H9 (cell line): ENCODE measurements around the gene GXYLT1. TPM values are rescaled to one million over a fixed set of nuclear protein-coding genes. Genes with fewer than 3 reads are reported as not detected.

Experiments used
- DNase-seq: peaks from one replicate; pipeline ENCODE4 v3.0.0-alpha.2; 2017
- H2AFZ ChIP-seq: one replicate; pipeline ENCODE4 v1.6.1; 2013; ENCODE audit warnings: mild to moderate bottlenecking, low read length, control low read depth, moderate library complexity
- H2AK5ac ChIP-seq: 2 replicates; pipeline ENCODE4 v1.6.1; 2013; ENCODE audit warnings: low read length, control low read depth, mixed read lengths; ENCODE audit not compliant: insufficient read length
- H2BK120ac ChIP-seq: one replicate; pipeline ENCODE4 v1.6.1; 2013; ENCODE audit warnings: low read depth, mild to moderate bottlenecking, low read length, control low read depth, inconsistent platforms; ENCODE audit not compliant: poor library complexity, severe bottlenecking
- H2BK12ac ChIP-seq: 2 replicates; pipeline ENCODE4 v1.6.1; 2013; ENCODE audit warnings: low read length, control low read depth, mixed read lengths, low read depth; ENCODE audit not compliant: insufficient read length
- H2BK15ac ChIP-seq: 2 replicates; pipeline ENCODE4 v1.6.1; 2013; ENCODE audit warnings: low read depth, low read length, control low read depth
- H2BK20ac ChIP-seq: one replicate; pipeline ENCODE4 v1.6.1; 2013; ENCODE audit warnings: low read depth, mild to moderate bottlenecking, low read length, control low read depth, inconsistent platforms; ENCODE audit not compliant: poor library complexity, severe bottlenecking
- H2BK5ac ChIP-seq: 2 replicates; pipeline ENCODE4 v1.6.1; 2013; ENCODE audit warnings: low read length, control low read depth, mixed read lengths; ENCODE audit not compliant: insufficient read length
- H3K14ac ChIP-seq: 2 replicates; pipeline ENCODE4 v1.6.1; 2013; ENCODE audit warnings: low read length, control low read depth; ENCODE audit not compliant: insufficient read depth
- H3K18ac ChIP-seq: 2 replicates; pipeline ENCODE4 v1.6.1; 2013; ENCODE audit warnings: low read depth, mild to moderate bottlenecking, mixed read lengths, low read length, control low read depth; ENCODE audit not compliant: insufficient read length
- H3K23ac ChIP-seq: 2 replicates; pipeline ENCODE4 v1.6.1; 2013; ENCODE audit warnings: low read length, control low read depth, mixed read lengths, low read depth; ENCODE audit not compliant: insufficient read length
- H3K23me2 ChIP-seq: 2 replicates; pipeline ENCODE4 v1.6.1; 2013; ENCODE audit warnings: low read depth, mild to moderate bottlenecking, mixed read lengths, low read length, control low read depth; ENCODE audit not compliant: insufficient read length, poor library complexity, severe bottlenecking
- H3K27ac ChIP-seq: 2 replicates; pipeline ENCODE4 v1.5.1; 2013; ENCODE audit warnings: low read length, control low read depth, mixed read lengths, low read depth; ENCODE audit not compliant: insufficient read length
- H3K27me3 ChIP-seq: 2 replicates; pipeline ENCODE4 v1.6.1; 2013; ENCODE audit warnings: low read length, control low read depth, inconsistent platforms; ENCODE audit not compliant: insufficient read depth
- H3K4ac ChIP-seq: 2 replicates; pipeline ENCODE4 v1.6.1; 2013; ENCODE audit warnings: low read depth, mild to moderate bottlenecking, control low read depth, inconsistent platforms, low read length, moderate library complexity
- H3K4me1 ChIP-seq: 2 replicates; pipeline ENCODE4 v1.6.1; 2013; ENCODE audit warnings: low read length, control low read depth, inconsistent platforms; ENCODE audit not compliant: insufficient read depth
- H3K4me2 ChIP-seq: 2 replicates; pipeline ENCODE4 v1.6.1; 2013; ENCODE audit warnings: low read length, control low read depth, mixed read lengths; ENCODE audit not compliant: insufficient read length, insufficient read depth
- H3K56ac ChIP-seq: 2 replicates; pipeline ENCODE4 v1.6.1; 2013; ENCODE audit warnings: low read depth, mild to moderate bottlenecking, mixed read lengths, low read length, control low read depth; ENCODE audit not compliant: insufficient read length
- H3K79me1 ChIP-seq: 2 replicates; pipeline ENCODE4 v1.6.1; 2013; ENCODE audit warnings: low read depth, mild to moderate bottlenecking, moderate library complexity, low read length, control low read depth, inconsistent platforms; ENCODE audit not compliant: insufficient read depth, poor library complexity, severe bottlenecking
- H3K79me2 ChIP-seq: 2 replicates; pipeline ENCODE4 v1.6.1; 2013; ENCODE audit warnings: low read length, control low read depth, inconsistent platforms; ENCODE audit not compliant: insufficient read depth
- H3K9ac ChIP-seq: 2 replicates; pipeline ENCODE4 v1.6.1; 2013; ENCODE audit warnings: low read length, control low read depth, mixed read lengths; ENCODE audit not compliant: insufficient read length; ENCODE audit errors: extremely low read depth
- H3K9me3 ChIP-seq: one replicate; pipeline ENCODE4 v1.6.1; 2013; ENCODE audit warnings: low read depth, low read length, inconsistent platforms; ENCODE audit not compliant: control insufficient read depth
- H3T11ph ChIP-seq: one replicate; pipeline ENCODE4 v1.6.1; 2013; ENCODE audit warnings: mild to moderate bottlenecking, low read length, control low read depth, inconsistent platforms
- H4K20me1 ChIP-seq: one replicate; pipeline ENCODE4 v1.6.1; 2013; ENCODE audit not compliant: control insufficient read depth, insufficient read length, insufficient read depth
- H4K5ac ChIP-seq: 2 replicates; pipeline ENCODE4 v1.6.1; 2013; ENCODE audit warnings: low read depth, mild to moderate bottlenecking, mixed read lengths, low read length, control low read depth; ENCODE audit not compliant: insufficient read length
- H4K8ac ChIP-seq: replicated peaks from 2 replicates; pipeline ENCODE4 v1.6.1; 2013; ENCODE audit warnings: low read length, control low read depth, mixed read lengths, low read depth; ENCODE audit not compliant: insufficient read length
- H4K91ac ChIP-seq: 2 replicates; pipeline ENCODE4 v1.6.1; 2013; ENCODE audit warnings: low read depth, mild to moderate bottlenecking, moderate library complexity, mixed read lengths, low read length, control low read depth; ENCODE audit not compliant: insufficient read length
- H3K27ac Mint-ChIP-seq, 3 experiments: 2 replicates in 2 of 3; 3 replicates in 1 of 3; pipeline ENCODE4 v1.8.0; 2020 to 2021; ENCODE audit warnings: mixed read lengths in 3 of 3, mild to moderate bottlenecking in 1 of 3, moderate library complexity in 1 of 3
- H3K27me3 Mint-ChIP-seq: 2 replicates; pipeline ENCODE4 v1.8.0; 2021; ENCODE audit warnings: low read depth, mild to moderate bottlenecking, moderate library complexity, mixed read lengths
- H3K36me3 Mint-ChIP-seq, 3 experiments: 2 replicates in 2 of 3; 3 replicates in 1 of 3; pipeline ENCODE4 v1.8.0; 2020 to 2021; ENCODE audit warnings: low read depth in 3 of 3, mixed read lengths in 3 of 3; ENCODE audit not compliant: insufficient read depth in 1 of 3
- H3K4me1 Mint-ChIP-seq, 2 experiments: 2 replicates each; pipeline ENCODE4 v1.8.0; 2020; ENCODE audit warnings: mixed read lengths in 2 of 2
- H3K4me3 Mint-ChIP-seq, 2 experiments: 2 replicates in 1 of 2; 3 replicates in 1 of 2; pipeline ENCODE4 v1.8.0; 2020 to 2021; ENCODE audit warnings: mild to moderate bottlenecking in 2 of 2, mixed read lengths in 2 of 2, moderate library complexity in 1 of 2
- H3K9me3 Mint-ChIP-seq, 2 experiments: 2 replicates in 1 of 2; 3 replicates in 1 of 2; pipeline ENCODE4 v1.8.0; 2020; ENCODE audit warnings: mild to moderate bottlenecking in 2 of 2, mixed read lengths in 2 of 2, moderate library complexity in 1 of 2
- total RNA-seq: library from RNA; stranded (reverse); gene quantifications from 2 replicates; pipeline ENCODE4 v1.2.1, GENCODE V29; 2021
- TF ChIP-seq, protein P1 (sequence below): fragments of 200-600 bp; sonication (generic); conservative IDR thresholded peaks from 3 replicates; pipeline ENCODE4 v1.8.0; 2021; ENCODE audit warnings: antibody characterized with exemption, mild to moderate bottlenecking

GXYLT1 gene
- total RNA-seq, 1 experiment from 2014 or later: 14.5 TPM

GRCh38 chr12:42162193-42162592 is 17.5 kb upstream of the GXYLT1 start:
- Histone ChIP-seq H4K91ac (no peak overlapping the region), H4K5ac (no peak overlapping the region), H3K4me1 (no peaks in the 10 kb centered on the region), H3T11ph (no peak overlapping the region), H3K27me3 (no peaks in the 10 kb centered on the region), H3K56ac (no peak overlapping the region), H2BK12ac (no peak overlapping the region), H2BK15ac (no peak overlapping the region), H3K18ac (no peak overlapping the region), H2BK120ac (no peak overlapping the region), H2AK5ac (no peak overlapping the region), H3K4me2 (no peak overlapping the region), H3K79me1 (no peaks in the 10 kb centered on the region), H2BK5ac (no peak overlapping the region), H3K27ac (no peak overlapping the region), H2BK20ac (no peak overlapping the region), H3K14ac (no peak overlapping the region), H4K8ac (no peak overlapping the region), H3K23me2 (no peaks in the 10 kb centered on the region), H3K9ac (no peak overlapping the region), H2AFZ (no peak overlapping the region), H4K20me1 (no peaks in the 10 kb centered on the region), H3K9me3 (no peaks in the 10 kb centered on the region), H3K23ac (no peak overlapping the region), H3K4ac (no peak overlapping the region), H3K79me2 (no peaks in the 10 kb centered on the region)
- Mint-ChIP-seq H3K27me3 (no peaks in the 10 kb centered on the region), H3K36me3 (no peaks in the 10 kb centered on the region), H3K4me1 (peaks cover 1 to 11% of the 10 kb centered on the region in 2 experiments), H3K4me3 (no peak overlapping the region), H3K27ac (no peak overlapping the region; a peak in 1 of 7 replicates), H3K9me3 (no peaks in the 10 kb centered on the region)
- no peak for DNase-seq
- TF ChIP-seq, protein P1, sequence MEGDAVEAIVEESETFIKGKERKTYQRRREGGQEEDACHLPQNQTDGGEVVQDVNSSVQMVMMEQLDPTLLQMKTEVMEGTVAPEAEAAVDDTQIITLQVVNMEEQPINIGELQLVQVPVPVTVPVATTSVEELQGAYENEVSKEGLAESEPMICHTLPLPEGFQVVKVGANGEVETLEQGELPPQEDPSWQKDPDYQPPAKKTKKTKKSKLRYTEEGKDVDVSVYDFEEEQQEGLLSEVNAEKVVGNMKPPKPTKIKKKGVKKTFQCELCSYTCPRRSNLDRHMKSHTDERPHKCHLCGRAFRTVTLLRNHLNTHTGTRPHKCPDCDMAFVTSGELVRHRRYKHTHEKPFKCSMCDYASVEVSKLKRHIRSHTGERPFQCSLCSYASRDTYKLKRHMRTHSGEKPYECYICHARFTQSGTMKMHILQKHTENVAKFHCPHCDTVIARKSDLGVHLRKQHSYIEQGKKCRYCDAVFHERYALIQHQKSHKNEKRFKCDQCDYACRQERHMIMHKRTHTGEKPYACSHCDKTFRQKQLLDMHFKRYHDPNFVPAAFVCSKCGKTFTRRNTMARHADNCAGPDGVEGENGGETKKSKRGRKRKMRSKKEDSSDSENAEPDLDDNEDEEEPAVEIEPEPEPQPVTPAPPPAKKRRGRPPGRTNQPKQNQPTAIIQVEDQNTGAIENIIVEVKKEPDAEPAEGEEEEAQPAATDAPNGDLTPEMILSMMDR: no peak
